Measurements from ENCODE around the gene NUCB2.

Gene NUCB2

DNA sequence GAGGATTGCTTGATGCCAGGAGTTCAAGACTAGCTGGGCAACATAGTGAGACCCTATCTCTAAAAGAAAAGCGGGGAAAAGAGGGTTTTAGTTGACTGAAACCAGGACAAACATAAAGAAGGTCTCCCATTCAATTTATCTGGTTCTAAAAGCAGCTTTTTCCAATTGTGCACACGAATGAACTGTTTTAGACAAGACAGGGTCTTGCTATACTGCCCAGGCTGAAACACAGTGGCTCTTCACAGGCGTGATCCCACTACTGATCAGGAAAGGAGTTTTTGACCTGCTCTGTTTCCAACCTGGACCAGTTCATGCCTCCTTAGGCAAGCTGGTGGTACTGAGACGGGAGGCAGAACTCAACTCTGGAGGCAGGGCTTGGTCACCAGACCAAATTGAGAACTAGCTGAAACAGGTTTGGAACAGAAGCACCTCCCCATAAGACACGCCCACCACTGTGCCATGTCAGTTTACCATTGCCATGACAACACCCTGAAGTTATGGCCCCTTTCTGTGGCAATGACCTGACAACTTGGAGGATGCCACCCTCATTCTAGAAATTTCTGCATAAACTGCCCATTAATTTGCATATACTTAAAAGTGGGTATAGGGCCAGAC is 2.8 kb upstream of the NUCB2 start:
- no peak for TF ChIP-seq CTCF (IDR thresholded peaks at IDR 0.05; ENCODE audit: unreplicated experiment in 3 of 3)
- peak overlapping the region; percentile 27 to 82 (median 54) for H3K27ac Mint-ChIP-seq
- no peaks in the 10 kb centered on the region for H3K36me3 Mint-ChIP-seq (ENCODE audit: low read depth)
- H3K4me3 Mint-ChIP-seq, result peak overlapping the region; percentile 11 to 39 (median 35)
- no peaks in the 10 kb centered on the region for H3K27me3 Mint-ChIP-seq (ENCODE audit: low read depth)
- no peaks in the 10 kb centered on the region for H3K9me3 Mint-ChIP-seq
- peaks cover 19% of the 10 kb centered on the region for H3K4me1 Mint-ChIP-seq

- Mint-ChIP-seq H3K36me3 (ENCODE audit: low read depth) (no peaks in the 10 kb centered on the region), H3K9me3 (no peaks in the 10 kb centered on the region), H3K4me1 (peaks cover 19% of the 10 kb centered on the region), H3K4me3 (peak overlapping the region; percentile 75 to 92 (median 80)), H3K27ac (peak overlapping the region; percentile 57 to 91 (median 89)), H3K27me3 (ENCODE audit: low read depth) (no peaks in the 10 kb centered on the region)
- TF ChIP-seq CTCF (IDR thresholded peaks at IDR 0.05; ENCODE audit: unreplicated experiment in 3 of 3), result no peak
These were observed 921 bp upstream of the NUCB2 start for GRCh38 chr11:17275400-17276235.

DNA sequence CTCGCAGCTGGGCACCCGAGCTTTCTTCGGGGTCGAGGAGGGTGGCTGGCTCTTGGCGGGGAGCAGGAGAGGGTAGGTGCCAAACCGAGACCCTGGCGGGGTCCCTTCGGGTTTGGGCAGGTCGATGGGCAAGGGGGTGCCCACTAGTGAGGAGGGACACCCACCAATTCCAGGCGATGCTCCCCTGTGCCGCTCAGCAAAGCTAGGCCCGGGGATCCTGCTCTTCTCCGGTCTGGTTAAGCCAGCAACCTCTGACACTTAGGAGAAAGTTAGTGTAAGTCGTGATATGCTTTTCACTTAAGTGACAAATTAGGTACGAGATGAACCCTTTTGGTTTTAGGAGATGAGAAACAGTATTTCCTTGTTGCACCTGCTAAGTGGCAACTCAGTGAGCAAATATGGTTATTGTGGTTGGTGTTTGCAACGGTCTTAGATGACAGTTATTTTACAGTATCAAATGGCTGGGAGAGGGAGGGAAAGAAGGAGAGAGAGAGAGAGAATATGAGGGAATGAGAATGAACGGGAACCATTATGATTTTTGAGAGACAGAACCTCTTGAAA is 565 bp downstream of the NUCB2 start:
- Mint-ChIP-seq H3K4me3 (peak overlapping the region; percentile 75 to 92 (median 80)), H3K27ac (peak overlapping the region; percentile 28 to 91 (median 42)), H3K9me3 (no peaks in the 10 kb centered on the region), H3K27me3 (ENCODE audit: low read depth) (no peaks in the 10 kb centered on the region), H3K36me3 (ENCODE audit: low read depth) (no peaks in the 10 kb centered on the region), H3K4me1 (peaks cover 19% of the 10 kb centered on the region)
- TF ChIP-seq CTCF (IDR thresholded peaks at IDR 0.05; ENCODE audit: unreplicated experiment in 3 of 3), result no peak

GRCh38 chr11:17280494-17281127 is 4.1 kb downstream of the NUCB2 start:
- no peaks in the 10 kb centered on the region for H3K27me3 Mint-ChIP-seq (ENCODE audit: low read depth)
- no peak overlapping the region for H3K27ac Mint-ChIP-seq
- peaks cover 7% of the 10 kb centered on the region for H3K4me1 Mint-ChIP-seq
- no peak for TF ChIP-seq CTCF (IDR thresholded peaks at IDR 0.05; ENCODE audit: unreplicated experiment in 3 of 3)
- no peaks in the 10 kb centered on the region for H3K9me3 Mint-ChIP-seq
- peaks cover 4% of the 10 kb centered on the region for H3K36me3 Mint-ChIP-seq (ENCODE audit: low read depth)
- H3K4me3 Mint-ChIP-seq, result no peak overlapping the region

- Mint-ChIP-seq H3K4me1 (no peaks in the 10 kb centered on the region), H3K27ac (no peak overlapping the region), H3K36me3 (ENCODE audit: low read depth) (peaks cover 20% of the 10 kb centered on the region), H3K27me3 (ENCODE audit: low read depth) (no peaks in the 10 kb centered on the region), H3K4me3 (no peak overlapping the region), H3K9me3 (no peaks in the 10 kb centered on the region)
- no peak for TF ChIP-seq CTCF (IDR thresholded peaks at IDR 0.05; ENCODE audit: unreplicated experiment in 3 of 3)
These were observed 9.8 kb downstream of the NUCB2 start for GRCh38 chr11:17286332-17286731.

Data from nephron (organoid).